Measurements from ENCODE around the gene COPZ1. TPM values are rescaled to one million over a fixed set of nuclear protein-coding genes. Genes with fewer than 3 reads are reported as not detected.

COPZ1 gene
- total RNA-seq, 2 donors from 2014 or later = 79.2 to 154 TPM

GRCh38 chr12:54355104-54355815 is 30.3 kb downstream of the COPZ1 start:
- Histone ChIP-seq H3K27me3 (no peaks in the 10 kb centered on the region), H3K36me3 (peaks cover 12% of the 10 kb centered on the region), H3K4me1 (peaks cover 0 to 42% of the 10 kb centered on the region in 2 donors), H3K9me3 (no peaks in the 10 kb centered on the region), H3K27ac (no peak overlapping the region), H3K4me3 (no peak overlapping the region)
- no peak for TF ChIP-seq CTCF (IDR thresholded peaks at IDR 0.05)
- no peak for DNase-seq (ENCODE audit: low spot score)

GRCh38 chr12:54356228-54356627 is 31.3 kb downstream of the COPZ1 start:
- Histone ChIP-seq H3K4me3 (no peak overlapping the region), H3K27me3 (no peaks in the 10 kb centered on the region), H3K27ac (no peak overlapping the region), H3K36me3 (peaks cover 2% of the 10 kb centered on the region), H3K9me3 (no peaks in the 10 kb centered on the region), H3K4me1 (peaks cover 0 to 47% of the 10 kb centered on the region in 2 donors)
- no peak for DNase-seq (ENCODE audit: low spot score)
- TF ChIP-seq CTCF (IDR thresholded peaks at IDR 0.05) = no peak

GRCh38 chr12:54356951-54357356 is 32.0 kb downstream of the COPZ1 start:
- Histone ChIP-seq H3K4me3 (no peak overlapping the region), H3K27me3 (no peaks in the 10 kb centered on the region), H3K27ac (no peak overlapping the region), H3K4me1 (peaks cover 0 to 45% of the 10 kb centered on the region in 2 donors), H3K9me3 (no peaks in the 10 kb centered on the region), H3K36me3 (no peaks in the 10 kb centered on the region)
- no peak for DNase-seq (ENCODE audit: low spot score)
- no peak for TF ChIP-seq CTCF (IDR thresholded peaks at IDR 0.05)

- H3K27ac ChIP-seq = peak overlapping the region in 1 of 2 donors; percentile 90
- H3K27me3 ChIP-seq = no peaks in the 10 kb centered on the region
- DNase-seq (ENCODE audit: low spot score) = no peak
- H3K36me3 ChIP-seq = no peaks in the 10 kb centered on the region
- H3K4me1 ChIP-seq = peaks cover 0 to 38% of the 10 kb centered on the region in 2 donors
- no peak for TF ChIP-seq CTCF (IDR thresholded peaks at IDR 0.05)
- no peak overlapping the region for H3K4me3 ChIP-seq
- H3K9me3 ChIP-seq = no peaks in the 10 kb centered on the region
Observed at GRCh38 chr12:54357506-54358190, 32.7 kb downstream of the COPZ1 start.

- DNase-seq (ENCODE audit: low spot score) = no peak
- no peaks in the 10 kb centered on the region for H3K36me3 ChIP-seq
- H3K4me1 ChIP-seq = peaks cover 0 to 32% of the 10 kb centered on the region in 2 donors
- H3K4me3 ChIP-seq = peak overlapping the region; percentile 56 to 67
- no peak for TF ChIP-seq CTCF (IDR thresholded peaks at IDR 0.05)
- H3K27me3 ChIP-seq = no peaks in the 10 kb centered on the region
- H3K9me3 ChIP-seq = no peaks in the 10 kb centered on the region
- H3K27ac ChIP-seq = peak overlapping the region; percentile 86 to 90
Observed at GRCh38 chr12:54358191-54358944, 33.4 kb downstream of the COPZ1 start.
